Right lobe of liver (tissue), 6 donors: ENCODE data around the gene RAN. TPM values are rescaled to one million over a fixed set of nuclear protein-coding genes. Genes with fewer than 3 reads are reported as not detected.

Experiments used
- ATAC-seq, 4 donors: fragments of 200-7000 bp; cut with Tn5 transposase; one replicate each; pipeline ENCODE4 v1.9.1; 2020; ENCODE audit warnings: mild to moderate bottlenecking in 4 of 4, moderate library complexity in 4 of 4
- DNase-seq, 3 donors: peaks; one replicate each; pipeline ENCODE4 v3.0.0-alpha.2; 2020
- H3K27ac ChIP-seq, 3 donors: fragments of 200-600 bp; one replicate each; pipeline ENCODE4 v1.8.0; 2022
- H3K27me3 ChIP-seq, 2 donors: fragments of 200-600 bp; one replicate each; pipeline ENCODE4 v1.8.0; 2022
- H3K36me3 ChIP-seq, 4 donors: fragments of 200-600 bp; sonication (generic) in 1 of 4; one replicate each; pipeline versions ENCODE4 v1.5.1 to v1.8.0; 2017 to 2022; ENCODE audit warnings: control low read depth in 1 of 4
- H3K4me1 ChIP-seq, 4 donors: fragments of 200-600 bp; sonication (generic) in 1 of 4; one replicate each; pipeline versions ENCODE4 v1.5.1 to v1.8.0; 2017 to 2022; ENCODE audit warnings: control low read depth in 1 of 4
- H3K4me3 ChIP-seq, 3 donors: fragments of 200-600 bp; one replicate each; pipeline ENCODE4 v1.8.0; 2022
- H3K9me3 ChIP-seq, 4 donors: fragments of 200-600 bp; sonication (generic) in 1 of 4; one replicate each; pipeline versions ENCODE4 v1.5.1 to v1.8.0; 2017 to 2022; ENCODE audit warnings: control low read depth in 1 of 4
- CTCF ChIP-seq, 4 donors: fragments of 200-600 bp in 3 of 4; fragments of 450-650 bp in 1 of 4; IDR thresholded peaks; one replicate each; pipeline versions ENCODE4 v1.5.1 to v1.8.0; 2016 to 2022; ENCODE audit warnings: antibody characterized with exemption in 4 of 4, mild to moderate bottlenecking in 2 of 4
- POLR2A ChIP-seq: fragments of 450-650 bp; IDR thresholded peaks from one replicate; pipeline ENCODE4 v1.6.1; 2017; ENCODE audit warnings: antibody characterized with exemption, mild to moderate bottlenecking
- WGBS: methylation state at CpG from one replicate; pipeline ENCODE4 v1.1.6; 2018; ENCODE audit warnings: low coverage, low lambda C conversion rate; ENCODE audit not compliant: insufficient coverage; ENCODE audit errors: missing lambda C conversion rate; 5-methylcytosine and 5-hydroxymethylcytosine counted together
- intact Hi-C, 2 donors: fragments of 100-400 bp; cut with DNase I; formaldehyde crosslinking; loops; one replicate each; pipeline versions ENCODE4 v1.11.2 to v1.14.1; 2022
- total RNA-seq, 6 experiments: library from RNA; depleted of rRNA in 2 of 6; stranded (reverse); fragments of >200 nt in 2 of 6; fragmentation: NEBNext Ultra II Directional in 3 of 6; extraction: Animal tissue kit (Norgen Biotek cat#: 25700) in 3 of 6; gene quantifications; one replicate each; pipeline versions ENCODE4 v1.1.0 to v1.2.4, GENCODE V29; 2016 to 2023
- donor health status: DM: no; HTN: yes; CAD: no.
- donor health status: DM: no; HTN: no; CAD: no.
- donor health status: DM: no; HTN: no; CAD: no.
- donor health status: DM: no; HTN: yes; CAD: no.
- donor health status: DM: no; HTN: yes; CAD: no.

Gene RAN
- total RNA-seq, 6 experiments from 2014 or later: 136 to 220 (median 147) TPM

- Histone ChIP-seq H3K36me3 (no peaks in the 10 kb centered on the region), H3K4me1 (no peaks in the 10 kb centered on the region), H3K9me3 (no peaks in the 10 kb centered on the region), H3K27me3 (no peaks in the 10 kb centered on the region), H3K27ac (no peak overlapping the region), H3K4me3 (no peak overlapping the region)
- WGBS: 62% methylated on average over 5 of the region's 15 CpGs
- TF ChIP-seq CTCF (IDR thresholded peaks at IDR 0.05) (no peak), POLR2A (no peak)
- ATAC-seq (peak in 1 of 4 donors; percentile 19), DNase-seq (no peak)
- intact Hi-C loops: no loop called here
These were observed 48.3 kb downstream of the RAN start for GRCh38 chr12:130920119-130920703.

DNA sequence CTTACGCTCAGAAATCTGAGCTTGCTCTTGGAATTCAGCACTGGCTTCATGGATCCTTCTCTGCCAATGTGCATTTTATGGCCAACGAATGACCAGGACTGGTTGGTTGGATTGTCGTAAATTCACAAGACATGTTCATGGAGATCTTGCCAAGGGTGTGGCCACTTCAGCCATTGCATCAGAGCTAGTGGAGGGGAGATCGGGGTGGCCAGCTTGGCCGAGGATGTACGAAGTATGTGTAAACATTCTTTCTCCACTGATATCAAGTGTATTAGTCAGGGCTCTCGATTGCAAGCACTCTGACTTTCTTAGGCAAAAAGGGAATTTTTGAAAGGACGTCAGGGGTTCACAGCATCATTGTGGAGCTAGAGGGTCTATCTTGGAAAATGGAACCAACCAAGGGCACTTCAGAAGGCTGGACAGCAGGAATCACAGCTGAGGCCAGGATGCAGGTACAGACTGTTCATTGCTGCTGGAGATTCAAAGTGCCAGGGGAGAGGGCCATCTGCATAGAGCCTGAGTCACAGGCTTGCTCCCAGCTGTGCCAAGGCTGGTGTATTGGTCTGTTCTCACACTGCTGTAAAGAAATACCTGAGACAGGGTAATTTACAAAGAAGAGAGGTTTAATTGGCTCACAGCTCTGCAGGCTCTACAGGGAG lies 49.0 kb downstream of the RAN start:
- DNase-seq (no peak), ATAC-seq (no peak)
- intact Hi-C loops: no loop called here
- no peak overlapping the region for H3K4me3 ChIP-seq
- TF ChIP-seq CTCF (IDR thresholded peaks at IDR 0.05) (no peak), POLR2A (no peak)
- no peaks in the 10 kb centered on the region for H3K9me3 ChIP-seq
- H3K27ac ChIP-seq: no peak overlapping the region
- no peaks in the 10 kb centered on the region for H3K4me1 ChIP-seq
- no peaks in the 10 kb centered on the region for H3K27me3 ChIP-seq
- WGBS: 71% methylated on average over 7 of the region's 8 CpGs
- H3K36me3 ChIP-seq: no peaks in the 10 kb centered on the region

DNA sequence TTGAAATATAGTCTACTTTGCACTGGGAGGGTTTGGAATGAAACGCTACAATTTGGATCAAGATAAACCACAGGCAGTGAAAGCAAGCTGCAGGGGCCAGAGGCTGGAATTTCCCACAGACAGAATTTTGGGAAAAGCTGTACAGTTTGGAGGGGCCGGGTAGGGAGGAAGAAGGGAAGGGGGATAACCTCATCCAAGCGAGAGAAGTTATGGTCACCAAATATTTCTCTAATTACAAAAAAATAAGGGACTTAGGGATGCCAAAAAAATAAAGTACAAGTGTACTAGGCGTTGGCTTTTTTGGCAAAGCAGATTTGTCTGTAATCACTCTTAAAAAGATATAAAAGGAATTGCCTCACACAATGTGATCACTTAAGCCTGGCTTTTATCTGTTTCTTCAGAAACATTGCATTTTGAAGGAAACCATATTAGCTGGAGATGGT lies 50.7 kb downstream of the RAN start:
- no peaks in the 10 kb centered on the region for H3K27me3 ChIP-seq
- ATAC-seq (no peak), DNase-seq (no peak)
- H3K4me1 ChIP-seq: no peaks in the 10 kb centered on the region
- intact Hi-C loops: no loop called here
- H3K27ac ChIP-seq: no peak overlapping the region
- 63% methylated on average over 4 of the region's 4 CpGs for WGBS
- H3K9me3 ChIP-seq: no peaks in the 10 kb centered on the region
- TF ChIP-seq POLR2A: no peak
- TF ChIP-seq CTCF (IDR thresholded peaks at IDR 0.05): no peak
- H3K4me3 ChIP-seq: no peak overlapping the region
- H3K36me3 ChIP-seq: no peaks in the 10 kb centered on the region

GRCh38 chr12:130924966-130925665 lies 53.2 kb downstream of the RAN start:
- ATAC-seq (no peak), DNase-seq (no peak)
- no peak for TF ChIP-seq CTCF (IDR thresholded peaks at IDR 0.05)
- no peak for TF ChIP-seq POLR2A
- WGBS: 88% methylated on average over 8 of the region's 23 CpGs
- no peak overlapping the region for H3K4me3 ChIP-seq
- intact Hi-C loops: no loop called here
- no peak overlapping the region for H3K27ac ChIP-seq
- no peaks in the 10 kb centered on the region for H3K4me1 ChIP-seq
- no peaks in the 10 kb centered on the region for H3K9me3 ChIP-seq
- no peaks in the 10 kb centered on the region for H3K27me3 ChIP-seq
- H3K36me3 ChIP-seq: no peaks in the 10 kb centered on the region
